K562 (cell line): ENCODE results near the gene SRC.

Experiments used
- CTCF ChIP-seq, 3 experiments: IDR thresholded peaks in 2 of 3; conservative IDR thresholded peaks in 1 of 3; 2 replicates each; pipeline ENCODE4 v1.5.1; 2011 to 2012; ENCODE audit warnings: low read length in 3 of 3, mild to moderate bottlenecking in 3 of 3, control low read depth in 2 of 3, improper control_type of control experiment in 1 of 3, inconsistent platforms in 1 of 3, low read depth in 1 of 3, mixed read lengths in 1 of 3, moderate library complexity in 1 of 3; ENCODE audit not compliant: insufficient read depth in 2 of 3
- E4F1 ChIP-seq: fragments of 250-450 bp; sonication (Bioruptor Pico); IDR thresholded peaks from 2 replicates; pipeline ENCODE4 v1.5.0; 2021; ENCODE audit warnings: mild to moderate bottlenecking, borderline replicate concordance
- EZH2 ChIP-seq: IDR thresholded peaks from 2 replicates; pipeline ENCODE4 v1.6.1; 2012; ENCODE audit warnings: low read depth, mild to moderate bottlenecking, inconsistent platforms, low read length, borderline replicate concordance
- KLF1 ChIP-seq: fragments of 450-650 bp; IDR thresholded peaks from 2 replicates; pipeline ENCODE4 v1.6.1; 2016; ENCODE audit warnings: missing genetic modification characterization, missing compliant biosample characterization
- MLX ChIP-seq, 2 experiments: fragments of 450-650 bp in 1 of 2; sonication (generic) in 1 of 2; formaldehyde crosslinking; conservative IDR thresholded peaks; 2 replicates each; pipeline versions ENCODE4 v1.4.0 to v1.8.1; 2020 to 2022; ENCODE audit warnings: mild to moderate bottlenecking in 1 of 2, missing genetic modification reagents in 1 of 2
- NBN ChIP-seq: fragments of 450-650 bp; IDR thresholded peaks from 2 replicates; pipeline ENCODE4 v1.6.1; 2016; ENCODE audit warnings: low read depth, mild to moderate bottlenecking
- PKNOX1 ChIP-seq: fragments of 450-650 bp; IDR thresholded peaks from 2 replicates; pipeline ENCODE4 v1.6.1; 2016
- POLR2A ChIP-seq: fragments of 450-650 bp; conservative IDR thresholded peaks from 2 replicates; pipeline ENCODE4 v1.6.1; 2016
- RFX5 ChIP-seq: IDR thresholded peaks from 2 replicates; pipeline ENCODE4 v1.6.1; 2011; ENCODE audit warnings: low read depth, mild to moderate bottlenecking, improper control_type of control experiment, low read length
- SIN3A ChIP-seq, 2 experiments: fragments of 150-350 bp in 1 of 2; IDR thresholded peaks; 2 replicates each; pipeline ENCODE4 v1.6.1; 2011 to 2016; ENCODE audit warnings: borderline replicate concordance in 2 of 2, low read depth in 2 of 2, low read length in 2 of 2, mild to moderate bottlenecking in 2 of 2, moderate library complexity in 2 of 2; ENCODE audit not compliant: control insufficient read depth in 1 of 2
- TAF1 ChIP-seq: IDR thresholded peaks from 2 replicates; pipeline ENCODE4 v1.6.1; 2011; ENCODE audit warnings: mild to moderate bottlenecking, low read length, moderate library complexity; ENCODE audit not compliant: insufficient read depth, control insufficient read depth, severe bottlenecking; ENCODE audit errors: extremely low read depth
- USF1 ChIP-seq: sonication (generic); formaldehyde crosslinking; IDR thresholded peaks from 2 replicates; pipeline ENCODE4 v1.9.0; 2022; ENCODE audit warnings: mild to moderate bottlenecking, missing genetic modification reagents

- TF ChIP-seq RFX5 (no peak), CTCF (IDR thresholded peaks at IDR 0.05 in 2 of 3, conservative IDR thresholded peaks at IDR 0.05 in 1 of 3; ENCODE audit: insufficient read depth in 2 of 3, low read depth in 1 of 3, low read length in 3 of 3) (no peak), NBN (no peak), SIN3A (IDR thresholded peaks at IDR 0.05; ENCODE audit: borderline replicate concordance in 2 of 2, control insufficient read depth in 1 of 2, low read depth in 2 of 2, low read length in 2 of 2) (no peak), POLR2A (no peak), EZH2 (no peak), PKNOX1 (no peak), KLF1 (tag) (no peak), TAF1 (no peak), E4F1 (no peak), USF1 (CRISPR knock-in tag) (no peak), MLX (CRISPR knock-in tag; conservative IDR thresholded peaks at IDR 0.05) (no peak)
Measured at GRCh38 chr20:37438464-37439222, 92.7 kb downstream of the SRC start.
